NCI-H187 (cell line): ENCODE data around the gene RAPGEF4.

Experiments
- DNase-seq, 2 experiments: peaks; one replicate each; lab custom pipeline; 2025; lab: John Stamatoyannopoulos, UW

RAPGEF4 gene

GRCh38 chr2:172905937-172906811 is 170.5 kb downstream of the RAPGEF4 start:
- DNase-seq = no peak

DNA sequence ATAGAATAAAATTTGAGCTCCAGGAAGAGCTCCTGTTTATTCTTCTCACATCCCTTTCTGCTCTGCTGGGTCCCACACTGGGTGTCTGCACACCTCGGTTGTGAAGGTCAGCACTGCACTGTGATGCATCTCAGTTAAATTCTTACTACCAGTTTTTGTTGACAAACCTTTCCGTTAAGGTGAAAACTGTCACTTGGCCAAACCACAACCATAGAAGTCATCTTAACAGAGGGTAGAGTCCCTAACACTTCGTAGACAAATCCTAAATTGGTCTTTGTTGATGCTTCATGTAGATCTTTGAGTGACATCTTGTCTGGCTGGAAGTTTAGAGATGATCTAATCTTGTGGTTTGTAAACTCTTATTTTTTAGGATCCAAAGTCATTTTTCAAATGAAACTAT is 172.6 kb downstream of the RAPGEF4 start:
- no peak for DNase-seq

DNA sequence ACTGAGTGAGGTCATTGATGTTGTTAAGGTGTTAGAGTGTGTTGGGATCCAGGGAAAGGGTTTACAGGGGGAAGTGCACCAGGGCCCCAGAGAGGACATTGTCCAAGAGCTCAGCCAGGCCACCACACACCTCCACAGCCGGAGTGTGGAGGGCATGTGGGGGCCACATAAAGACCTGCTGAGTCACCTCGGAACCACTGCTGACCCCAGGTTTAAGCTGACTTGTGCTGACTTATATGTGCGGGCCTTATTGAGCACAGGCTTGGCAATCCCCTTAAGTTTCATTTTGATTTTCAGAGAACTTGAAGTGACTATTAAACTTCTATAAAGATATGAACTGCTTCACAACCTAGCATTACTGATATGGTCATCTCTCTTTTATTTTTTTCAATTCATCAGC is 173.8 kb downstream of the RAPGEF4 start:
- no peak for DNase-seq

- DNase-seq = no peak
Measured at GRCh38 chr2:172912266-172912665, 176.6 kb downstream of the RAPGEF4 start.

- no peak for DNase-seq
Measured at GRCh38 chr2:172914341-172915008, 178.8 kb downstream of the RAPGEF4 start.

GRCh38 chr2:172917716-172918115 is 182.1 kb downstream of the RAPGEF4 start:
- DNase-seq = no peak

DNA sequence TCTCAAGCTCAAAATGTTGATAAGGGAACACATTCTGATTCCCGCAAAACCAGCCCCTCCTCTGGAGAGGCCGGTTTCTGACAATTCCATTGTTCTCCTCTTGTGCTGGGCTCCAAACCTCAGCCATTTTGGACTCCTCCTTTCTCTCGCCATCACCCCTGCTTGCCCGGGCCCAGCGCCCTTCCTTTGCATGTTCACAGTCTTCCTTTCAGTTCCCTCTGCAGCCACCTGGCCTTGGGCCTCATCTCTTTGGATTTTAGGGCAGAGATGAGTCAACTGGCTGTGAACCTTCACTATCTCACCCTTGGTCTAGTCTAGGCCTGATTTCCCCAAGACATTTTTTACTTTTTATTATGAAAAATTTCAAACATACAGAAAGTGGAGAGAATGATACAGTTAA is 184.1 kb downstream of the RAPGEF4 start:
- DNase-seq = no peak

DNA sequence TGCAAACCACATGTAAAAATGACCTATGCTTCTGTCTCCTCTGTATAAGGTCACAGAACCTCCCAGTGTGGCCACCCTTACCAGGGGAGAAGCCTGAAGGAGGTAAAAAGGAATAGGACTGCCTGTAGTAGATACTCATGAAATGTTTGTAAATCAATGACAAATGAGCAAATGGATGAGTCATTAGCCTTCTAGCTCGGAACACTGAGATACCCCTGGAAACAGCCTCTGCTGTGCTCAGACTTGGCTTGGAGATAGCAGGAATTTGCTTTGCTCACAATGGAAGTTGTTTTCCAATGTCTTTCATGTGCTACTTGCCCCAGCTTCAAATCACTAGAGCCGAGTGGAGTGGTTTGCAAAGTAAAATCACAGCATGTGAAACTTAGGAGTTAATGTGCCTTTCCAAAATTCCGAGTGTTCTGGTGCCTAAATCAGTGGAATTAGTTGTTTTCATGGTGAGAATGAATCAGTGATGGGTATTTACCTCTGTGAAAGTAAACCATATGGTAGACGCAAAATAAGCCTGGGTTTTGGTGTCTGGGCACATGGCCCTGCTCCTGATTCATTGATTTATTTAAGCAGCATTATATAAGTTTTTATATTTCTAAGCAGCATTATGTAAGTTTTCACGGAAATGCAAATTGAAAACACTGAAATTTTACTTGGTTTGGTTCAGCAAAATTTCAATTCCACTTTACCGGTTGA is 186.0 kb downstream of the RAPGEF4 start:
- no peak for DNase-seq

DNA sequence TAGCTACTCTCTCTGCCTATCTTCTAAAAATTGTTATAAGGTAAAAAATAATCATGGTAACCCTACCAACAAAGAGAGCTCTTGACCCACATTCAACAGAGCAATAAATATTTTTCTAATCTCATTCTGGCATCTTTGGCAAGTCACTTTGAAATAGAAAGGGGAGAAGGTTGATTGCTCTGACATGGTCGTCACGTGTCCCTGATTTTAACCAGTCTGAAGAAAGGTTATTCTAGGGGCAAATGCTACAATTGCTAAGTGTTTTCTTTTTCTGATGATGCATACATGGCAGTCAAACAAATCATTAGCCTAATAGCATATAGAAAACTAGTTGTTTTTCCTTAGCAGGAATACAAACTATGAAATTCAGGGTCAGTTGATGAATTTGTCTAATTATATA is 186.7 kb downstream of the RAPGEF4 start:
- no peak for DNase-seq

DNA sequence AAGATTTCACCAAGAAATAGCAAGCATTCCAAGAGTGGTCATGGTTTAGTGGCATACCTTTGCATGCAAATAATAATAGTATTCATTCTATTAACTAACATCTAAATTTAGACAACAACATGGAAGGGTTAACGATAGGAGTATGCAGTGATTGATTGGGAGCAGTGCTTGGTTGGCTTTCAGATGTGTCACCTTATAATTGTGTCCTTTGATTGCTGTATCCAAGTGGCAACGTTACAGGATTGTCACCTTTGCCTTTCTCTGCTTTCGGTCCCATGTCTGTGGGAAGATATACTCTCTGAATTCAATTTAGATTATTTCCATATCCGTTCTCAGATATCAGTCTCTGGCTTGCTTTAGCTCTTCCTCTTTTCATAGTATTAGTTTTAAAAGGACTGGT is 187.2 kb downstream of the RAPGEF4 start:
- no peak for DNase-seq

GRCh38 chr2:172924097-172924660 is 188.5 kb downstream of the RAPGEF4 start:
- no peak for DNase-seq

DNA sequence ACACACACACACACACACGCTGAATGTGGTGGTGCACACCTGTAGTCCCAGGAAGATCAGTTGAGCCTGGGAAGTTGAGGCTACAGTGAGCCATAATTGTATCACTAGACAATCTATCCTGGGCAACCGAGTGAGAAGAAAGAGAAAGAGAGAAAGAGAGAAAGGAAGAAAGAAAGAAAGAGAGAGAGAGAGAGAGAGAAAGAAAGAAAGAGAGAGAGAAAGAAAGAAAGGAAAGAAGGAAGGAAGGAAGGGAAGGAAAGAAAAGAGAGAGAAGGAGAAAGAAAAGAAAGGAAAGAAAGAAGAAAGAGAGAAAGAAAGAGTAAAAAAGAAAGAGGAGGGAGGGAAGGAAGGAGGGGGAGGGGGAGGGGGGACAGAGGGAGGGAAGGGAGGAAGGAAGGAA is 190.0 kb downstream of the RAPGEF4 start:
- DNase-seq = no peak

- DNase-seq = no peak
Measured at GRCh38 chr2:172926785-172927640, 191.4 kb downstream of the RAPGEF4 start.

GRCh38 chr2:172927641-172928357 is 192.2 kb downstream of the RAPGEF4 start:
- DNase-seq = no peak

- no peak for DNase-seq
Measured at GRCh38 chr2:172928756-172929155, 193.1 kb downstream of the RAPGEF4 start.

- DNase-seq = no peak
Measured at GRCh38 chr2:172929644-172930043, 194.0 kb downstream of the RAPGEF4 start.

- DNase-seq = no peak
Measured at GRCh38 chr2:172930871-172931255, 195.2 kb downstream of the RAPGEF4 start.

DNA sequence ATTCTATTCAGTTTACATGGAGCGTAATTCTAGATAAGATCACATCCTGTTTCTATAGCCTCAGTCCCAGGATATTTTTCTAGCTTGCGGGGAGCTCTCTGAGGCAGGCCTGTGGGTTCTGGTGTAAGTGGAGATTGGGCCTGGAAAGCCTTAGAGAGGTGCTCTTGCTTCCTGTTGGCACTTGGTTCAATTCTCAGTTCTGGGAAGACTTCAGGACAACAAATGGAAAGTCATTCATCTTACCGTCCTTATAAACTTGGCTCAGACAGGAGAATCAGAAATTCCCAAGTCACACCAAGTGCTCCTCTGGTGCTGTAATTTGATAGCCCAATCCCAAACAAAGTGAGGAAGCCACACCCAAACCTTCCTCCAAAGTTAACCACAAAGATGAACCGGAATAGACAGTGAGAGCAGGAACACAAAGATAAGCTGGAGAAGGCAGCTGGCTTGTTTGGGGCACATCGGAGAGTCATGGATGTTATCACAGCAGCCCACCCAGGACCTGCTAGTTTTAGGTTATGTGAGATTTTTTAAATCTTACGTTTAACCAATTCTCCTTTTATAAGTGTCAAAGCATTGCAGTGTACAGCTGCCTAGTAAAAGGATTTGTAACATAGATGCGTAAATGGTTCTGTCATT is 195.7 kb downstream of the RAPGEF4 start:
- peak in 1 of 2 experiments; percentile 4 for DNase-seq

DNA sequence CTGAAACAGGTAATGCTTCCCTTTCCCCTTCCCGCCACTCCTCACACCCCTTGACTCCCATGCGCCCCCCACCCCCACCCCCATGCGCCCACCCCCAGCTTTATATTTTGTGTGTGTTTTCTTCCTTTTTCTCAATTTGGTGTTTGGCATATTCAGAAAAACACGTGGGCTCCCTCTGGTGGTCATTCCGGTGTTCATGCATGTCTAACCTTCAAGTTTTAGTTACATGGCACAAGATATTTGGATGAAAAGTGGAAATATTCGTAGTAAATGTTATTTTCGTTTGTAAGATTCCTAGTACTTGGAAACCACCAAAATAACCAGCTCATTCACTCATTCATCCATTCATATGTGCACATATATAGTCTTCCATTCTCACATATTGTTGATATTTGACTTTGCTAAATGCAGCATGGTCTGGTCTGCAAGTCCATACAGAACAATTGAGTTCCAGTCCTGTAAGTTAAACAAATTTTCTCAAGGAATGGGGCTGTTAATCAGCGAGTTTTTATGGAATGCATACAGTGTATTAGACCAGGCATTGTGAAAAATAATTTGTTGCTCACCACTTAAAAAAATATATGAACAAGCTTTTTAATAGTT is 196.4 kb downstream of the RAPGEF4 start:
- DNase-seq = peak in 1 of 2 experiments; percentile 15
